IMR-90 (cell line): ENCODE results near the gene KRI1. TPM values are rescaled to one million over a fixed set of nuclear protein-coding genes. Genes with fewer than 3 reads are reported as not detected.

Experiments
- ATAC-seq: fragments of 200-7000 bp; cut with Tn5 transposase; 2 replicates; pipeline ENCODE4 v1.9.1; 2020; ENCODE audit warnings: low read depth, mild to moderate bottlenecking, moderate library complexity
- BruUV-seq: library from RNA; stranded (reverse); fragments of 400-500 nt; replicated peaks from 2 replicates; lab custom pipeline; 2021; lab: Mats Ljungman, UMichigan
- CTCF ChIA-PET: fragments of 300-600 bp; formaldehyde crosslinking; extraction: SDS; loops from one replicate; lab custom pipeline; 2021; ENCODE audit warnings: antibody characterized with exemption; lab: Yijun Ruan, JAX
- POLR2A ChIA-PET: fragments of 300-600 bp; sonication (Branson Sonifier 250); formaldehyde crosslinking; loops from one replicate; lab custom pipeline; 2022; ENCODE audit warnings: antibody characterized with exemption; ENCODE audit not compliant: unreplicated experiment; lab: Charles Lee
- DNase-seq: peaks from one replicate; pipeline ENCODE4 v3.0.0; 2013
- H2AFZ ChIP-seq: replicated peaks from 2 replicates; pipeline ENCODE3; 2013; ENCODE audit warnings: low read length, mild to moderate bottlenecking; ENCODE audit not compliant: poor library complexity
- H2AK5ac ChIP-seq: 2 replicates; pipeline ENCODE4 v1.6.1; 2013; ENCODE audit warnings: low read depth, low read length, inconsistent platforms
- H2AK9ac ChIP-seq: replicated peaks from 2 replicates; pipeline ENCODE3; 2013; ENCODE audit warnings: mild to moderate bottlenecking, low read depth, low read length, moderate library complexity; ENCODE audit not compliant: poor library complexity
- H2BK120ac ChIP-seq: 2 replicates; pipeline ENCODE4 v1.6.1; 2013; ENCODE audit warnings: low read depth, low read length, inconsistent platforms
- H2BK15ac ChIP-seq: 3 replicates; pipeline ENCODE4 v1.6.1; 2013; ENCODE audit warnings: low read depth, low read length, inconsistent platforms
- H2BK20ac ChIP-seq: 2 replicates; pipeline ENCODE4 v1.6.1; 2013; ENCODE audit warnings: low read depth, mild to moderate bottlenecking, inconsistent platforms, low read length, moderate library complexity
- H2BK5ac ChIP-seq: 2 replicates; pipeline ENCODE4 v1.6.1; 2013; ENCODE audit warnings: mild to moderate bottlenecking, low read depth, low read length, inconsistent platforms; ENCODE audit not compliant: poor library complexity, severe bottlenecking
- H3K14ac ChIP-seq: replicated peaks from 2 replicates; pipeline ENCODE4 v1.6.1; 2013; ENCODE audit warnings: low read depth, low read length, inconsistent platforms
- H3K18ac ChIP-seq: 2 replicates; pipeline ENCODE4 v1.6.1; 2013; ENCODE audit warnings: low read depth, low read length, control low read depth
- H3K23ac ChIP-seq: 2 replicates; pipeline ENCODE4 v1.6.1; 2013; ENCODE audit warnings: low read depth, low read length, inconsistent platforms
- H3K27ac ChIP-seq: 2 replicates; pipeline ENCODE4 v1.5.1; 2013; ENCODE audit warnings: mild to moderate bottlenecking, control low read depth, low read length; ENCODE audit not compliant: insufficient read depth
- H3K27me3 ChIP-seq: 2 replicates; pipeline ENCODE4 v1.6.1; 2013; ENCODE audit warnings: low read length; ENCODE audit not compliant: control insufficient read depth, insufficient read depth
- H3K36me3 ChIP-seq: 2 replicates; pipeline ENCODE4 v1.6.1; 2013; ENCODE audit warnings: low read length, mixed read lengths; ENCODE audit not compliant: control insufficient read depth, insufficient read depth
- H3K4ac ChIP-seq: 2 replicates; pipeline ENCODE4 v1.6.1; 2013; ENCODE audit warnings: low read depth, low read length, inconsistent platforms
- H3K4me1 ChIP-seq: 2 replicates; pipeline ENCODE4 v1.6.1; 2013; ENCODE audit warnings: low read length, mixed read lengths; ENCODE audit not compliant: control insufficient read depth, insufficient read depth
- H3K4me2 ChIP-seq: 2 replicates; pipeline ENCODE4 v1.6.1; 2013; ENCODE audit warnings: low read depth, mild to moderate bottlenecking, control low read depth, low read length, moderate library complexity
- H3K4me3 ChIP-seq: 2 replicates; pipeline ENCODE4 v1.5.1; 2013; ENCODE audit warnings: low read depth, mild to moderate bottlenecking, control low read depth, low read length, moderate library complexity; ENCODE audit not compliant: insufficient read depth
- H3K56ac ChIP-seq: 2 replicates; pipeline ENCODE4 v1.6.1; 2013; ENCODE audit warnings: low read length, inconsistent platforms; ENCODE audit not compliant: insufficient read depth; ENCODE audit errors: extremely low read depth
- H3K79me1 ChIP-seq, 2 experiments: 2 replicates each; pipeline ENCODE4 v1.6.1; 2013; ENCODE audit warnings: low read length in 2 of 2, inconsistent platforms in 1 of 2, low read depth in 1 of 2
- H3K9ac ChIP-seq: 2 replicates; pipeline ENCODE4 v1.6.1; 2013; ENCODE audit warnings: low read depth, low read length, control low read depth
- H3K9me1 ChIP-seq: 2 replicates; pipeline ENCODE4 v1.6.1; 2013; ENCODE audit warnings: low read length, inconsistent platforms; ENCODE audit not compliant: insufficient read depth
- H3K9me3 ChIP-seq: 2 replicates; pipeline ENCODE4 v1.6.1; 2013; ENCODE audit warnings: low read length; ENCODE audit not compliant: control insufficient read depth, insufficient read depth
- H4K20me1 ChIP-seq: 2 replicates; pipeline ENCODE4 v1.6.1; 2013; ENCODE audit warnings: low read length, inconsistent platforms; ENCODE audit not compliant: insufficient read depth
- H4K5ac ChIP-seq: 2 replicates; pipeline ENCODE4 v1.6.1; 2013; ENCODE audit warnings: mild to moderate bottlenecking, low read depth, low read length, control low read depth
- H4K8ac ChIP-seq, 2 experiments: 2 replicates each; pipeline ENCODE4 v1.6.1; 2013; ENCODE audit warnings: low read depth in 2 of 2, low read length in 2 of 2, control low read depth in 1 of 2, inconsistent platforms in 1 of 2
- H4K91ac ChIP-seq: 2 replicates; pipeline ENCODE4 v1.6.1; 2013; ENCODE audit warnings: low read depth, low read length, inconsistent platforms; ENCODE audit not compliant: insufficient read depth
- CEBPB ChIP-seq: IDR thresholded peaks from 2 replicates; pipeline ENCODE4 v1.6.1; 2012; ENCODE audit warnings: low read depth, low read length, improper control_type of control experiment
- CHD1 ChIP-seq: IDR thresholded peaks from 2 replicates; pipeline ENCODE4 v1.6.1; 2012; ENCODE audit warnings: low read depth, low read length, improper control_type of control experiment
- CTCF ChIP-seq: conservative IDR thresholded peaks from 2 replicates; pipeline ENCODE4 v1.5.1; 2012; ENCODE audit warnings: mild to moderate bottlenecking, low read depth, low read length, improper control_type of control experiment
- NFE2L2 ChIP-seq: fragments of 150-350 bp; IDR thresholded peaks from 2 replicates; pipeline ENCODE4 v1.6.1; 2016; ENCODE audit warnings: low read depth, mild to moderate bottlenecking, low read length
- POLR2A ChIP-seq: IDR thresholded peaks from 2 replicates; pipeline ENCODE4 v1.6.1; 2012; ENCODE audit warnings: mild to moderate bottlenecking, low read depth, low read length
- RAD21 ChIP-seq: IDR thresholded peaks from 2 replicates; pipeline ENCODE4 v1.6.1; 2012; ENCODE audit warnings: low read length, improper control_type of control experiment
- RCOR1 ChIP-seq: IDR thresholded peaks from 2 replicates; pipeline ENCODE4 v1.6.1; 2012; ENCODE audit warnings: mild to moderate bottlenecking, low read length, improper control_type of control experiment; ENCODE audit not compliant: insufficient replicate concordance
- USF2 ChIP-seq: fragments of 150-350 bp; IDR thresholded peaks from 2 replicates; pipeline ENCODE4 v1.6.1; 2017; ENCODE audit warnings: mild to moderate bottlenecking, antibody characterized with exemption, low read length, low read depth
- WGBS, 2 experiments: methylation state at CpG; one replicate each; pipeline versions ENCODE4 v1.1.5 to v1.1.7; 2013; ENCODE audit warnings: missing lambda C conversion rate in 2 of 2; ENCODE audit not compliant: insufficient read length in 1 of 2; ENCODE audit errors: extremely low coverage in 2 of 2; 5-methylcytosine and 5-hydroxymethylcytosine counted together
- dilution Hi-C: fragments of 300-500 bp; cut with HindIII; formaldehyde crosslinking; loops from one replicate; pipeline ENCODE4 v1.14.3; 2018; ENCODE audit warnings: low sequenced_read_pairs; ENCODE audit not compliant: unreplicated experiment
- in situ Hi-C: fragments of 300-500 bp; cut with MboI; formaldehyde crosslinking; loops from 3 replicates; pipeline ENCODE4 v1.14.3; 2019; ENCODE audit warnings: low sequenced_read_pairs, inconsistent platforms, mixed read lengths
- intact Hi-C: fragments of 100-400 bp; cut with micrococcal nuclease; formaldehyde crosslinking; loops from 2 replicates; pipeline ENCODE4 v1.10.0; 2022
- polyA plus RNA-seq, 3 experiments: library from polyadenylated mRNA; depleted of rRNA; stranded (reverse); fragments of >200 nt; gene quantifications; 2 replicates each; pipeline ENCODE4 v1.2.3, GENCODE V29; 2012; ENCODE audit warnings: low replicate concordance in 1 of 3
- total RNA-seq: library from RNA; depleted of rRNA; stranded (reverse); fragments of >200 nt; gene quantifications from 2 replicates; pipeline ENCODE4 v1.2.3, GENCODE V29; 2012

The KRI1 gene
- total and polyA plus RNA-seq, 2 of the 4 experiments (the other 2 are of a cell fraction): 5.7 to 13.3 TPM

DNA sequence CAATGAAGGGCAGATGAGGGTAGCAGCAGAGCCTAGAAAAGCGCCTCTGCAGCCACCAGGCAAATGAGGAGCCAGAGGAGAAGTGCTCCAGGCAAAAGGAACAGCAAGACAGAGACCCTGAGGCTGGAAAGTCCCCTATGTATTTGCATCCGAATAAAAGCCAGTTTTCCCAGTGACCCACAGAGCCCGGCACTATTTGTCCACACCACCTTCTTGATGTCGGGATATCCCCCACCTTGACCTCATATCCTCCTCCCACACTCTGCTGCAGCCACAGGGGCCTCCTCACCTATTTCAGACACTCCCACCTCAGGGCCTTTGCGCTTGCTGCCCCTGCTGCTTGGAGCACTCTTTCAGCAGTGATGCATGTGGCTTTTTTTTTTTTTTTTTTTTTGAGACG lies 15.5 kb downstream of the KRI1 start:
- Histone ChIP-seq H3K9me1 (0 out of 2 replicates have a peak, but pooled peaks cover 4% of the 10 kb centered on the region), H3K4me1 (no peaks in the 10 kb centered on the region), H2AFZ (no peak overlapping the region), H3K18ac (no peak overlapping the region), H3K9me3 (no peaks in the 10 kb centered on the region), H4K91ac (no peak overlapping the region), H3K27ac (no peak overlapping the region), H3K79me1 (peaks cover 8 to 31% of the 10 kb centered on the region in 2 experiments; a peak in 3 of 4 replicates), H2BK5ac (no peak overlapping the region), H4K8ac (no peak overlapping the region), H2BK15ac (no peak overlapping the region), H3K4me3 (no peak overlapping the region), H3K4me2 (no peak overlapping the region), H3K27me3 (no peaks in the 10 kb centered on the region), H4K20me1 (peaks cover 8% of the 10 kb centered on the region), H3K14ac (no peak overlapping the region), H2AK9ac (no peak overlapping the region), H3K9ac (no peak overlapping the region), H4K5ac (no peak overlapping the region), H2BK20ac (no peak overlapping the region), H3K56ac (no peak overlapping the region), H3K23ac (no peak overlapping the region), H2AK5ac (no peak overlapping the region), H3K36me3 (peaks cover 64% of the 10 kb centered on the region), H2BK120ac (no peak overlapping the region), H3K4ac (no peak overlapping the region)
- TF ChIP-seq CHD1: no peak
- no peak for TF ChIP-seq RAD21
- TF ChIP-seq NFE2L2: no peak
- no peak for TF ChIP-seq CTCF
- TF ChIP-seq RCOR1: no peak
- no peak for TF ChIP-seq USF2
- no peak for TF ChIP-seq POLR2A
- TF ChIP-seq CEBPB: no peak
- in situ Hi-C loops: no loop called here
- DNase-seq: no peak
- no peak for ATAC-seq
- WGBS, 2 experiments: 92% methylated on average over 2 of the region's 6 CpGs; no CpG with 5 or more reads in 1 of the 2 experiments
- ChIA-PET POLR2A (no interaction called here), CTCF (no interaction called here)
- intact Hi-C loops: no loop called here
- BruUV-seq: no TSS peak
- dilution Hi-C loops: no loop called here
